Stimulated activated CD4-positive, alpha-beta T cell treated with anti-CD3 and anti-CD28 coated beads, Interleukin-1b, Interleukin-23, amount 100 ng/mL, for 1 hour (primary cell): ENCODE data around the gene RPH3AL.

Source experiments
- DNase-seq, 2 donors: peaks; one replicate each; pipeline ENCODE4 v3.0.0-alpha.2; 2020; ENCODE audit warnings: low read depth in 2 of 2

Gene RPH3AL

DNA sequence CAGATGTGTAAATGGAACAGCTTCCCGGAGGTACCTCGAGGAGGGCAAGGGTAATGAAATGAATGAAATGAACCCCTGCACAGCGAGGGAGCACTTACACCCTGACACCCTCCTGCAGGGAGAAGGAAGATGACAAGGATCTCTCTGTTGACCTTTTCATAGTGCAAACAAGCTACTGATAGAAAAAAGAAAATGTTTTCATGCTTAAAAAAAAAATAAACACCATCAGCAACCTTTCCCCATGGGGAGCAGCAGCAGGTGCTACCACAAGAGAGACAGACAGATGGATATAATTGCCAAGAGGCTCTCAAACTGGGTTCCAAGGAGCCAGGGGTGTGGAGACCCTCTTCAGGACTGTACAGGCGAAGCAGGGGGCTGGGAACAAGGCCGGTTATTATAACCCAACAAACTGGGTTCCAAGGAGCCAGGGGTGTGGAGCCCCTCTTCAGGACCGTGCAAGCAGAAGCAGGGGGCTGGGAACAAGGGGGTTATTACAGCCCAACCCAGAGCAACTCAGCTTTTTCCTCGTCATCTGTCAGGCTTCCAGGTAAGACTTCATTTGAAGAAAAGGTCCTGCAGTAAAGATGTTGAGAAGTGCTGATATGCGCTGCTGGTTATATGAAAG lies 718 bp upstream of the RPH3AL start:
- DNase-seq = no peak

DNA sequence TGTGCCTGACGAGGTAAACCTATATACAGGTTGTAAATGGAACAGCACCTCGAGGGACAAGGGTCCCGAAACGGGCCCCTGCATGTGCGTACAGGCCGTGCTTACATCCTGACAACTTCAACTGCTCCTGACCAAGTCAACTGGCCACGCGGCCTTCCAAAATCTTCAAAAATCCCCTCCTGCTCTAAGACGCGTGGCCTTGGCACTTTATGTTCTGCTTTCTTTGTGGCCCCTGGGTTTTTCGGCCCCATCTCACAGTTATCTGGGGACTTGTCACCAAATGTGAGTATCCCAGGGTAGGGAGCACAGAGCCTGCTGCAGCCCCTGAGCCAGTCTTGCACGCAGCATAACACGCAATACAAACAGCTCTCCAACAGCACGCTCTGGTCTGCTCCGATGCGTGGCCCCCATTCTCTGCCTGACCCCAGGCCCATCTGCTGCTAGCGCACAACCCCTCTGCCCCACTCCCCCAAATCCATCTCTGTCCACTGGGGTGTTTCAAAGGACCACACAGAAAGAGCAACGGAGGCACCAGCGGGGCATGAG lies 659 bp downstream of the RPH3AL start:
- DNase-seq = no peak

DNA sequence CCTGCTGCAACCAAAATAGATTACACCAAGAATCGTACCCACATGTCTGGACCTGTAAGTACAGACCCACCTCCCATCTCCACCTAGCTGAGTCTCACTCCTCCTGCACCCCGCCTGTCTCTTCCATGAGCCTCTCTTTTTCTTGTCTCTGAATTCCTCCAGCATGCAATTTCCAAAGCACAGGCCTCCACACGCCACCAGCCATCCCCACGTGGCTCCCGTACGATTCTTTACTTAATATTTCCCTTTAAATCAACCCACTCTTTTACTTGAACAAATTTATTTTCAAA lies 1.2 kb downstream of the RPH3AL start:
- no peak for DNase-seq

DNA sequence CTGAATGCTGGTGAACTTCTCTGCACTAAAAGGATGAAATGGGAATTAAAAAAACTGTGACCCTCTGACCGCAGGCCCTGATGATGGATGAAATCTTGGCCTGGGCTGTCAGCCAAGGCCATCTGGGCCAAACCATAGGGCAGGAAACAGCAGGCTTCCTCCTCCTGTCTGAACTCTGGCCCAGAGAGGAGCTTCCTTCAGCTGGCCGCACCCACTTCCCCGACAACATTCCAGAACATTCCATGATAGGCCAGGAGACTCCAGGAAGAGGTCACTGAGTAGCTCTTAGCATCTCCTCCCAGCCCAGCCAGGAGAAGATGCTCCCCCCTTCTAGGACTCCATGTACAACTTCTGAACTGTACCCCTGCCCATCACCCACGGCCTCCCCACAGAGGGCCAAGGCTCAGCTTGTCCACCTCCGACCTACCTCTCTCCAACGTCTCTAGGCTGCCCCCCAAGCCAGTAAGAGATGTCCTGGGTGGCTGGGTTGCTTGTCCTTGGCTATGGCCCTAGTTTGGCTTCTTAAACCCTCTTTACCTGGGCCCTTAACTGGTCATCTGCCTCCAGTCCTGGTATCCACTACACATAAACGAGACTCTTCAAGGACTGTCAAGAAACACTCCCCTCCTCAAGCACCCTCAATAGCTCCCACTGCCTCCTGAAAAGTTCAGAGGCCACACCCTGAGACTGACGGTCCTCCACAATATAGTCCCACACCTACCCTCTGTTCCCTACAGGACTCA lies 1.7 kb downstream of the RPH3AL start:
- DNase-seq = no peak

DNA sequence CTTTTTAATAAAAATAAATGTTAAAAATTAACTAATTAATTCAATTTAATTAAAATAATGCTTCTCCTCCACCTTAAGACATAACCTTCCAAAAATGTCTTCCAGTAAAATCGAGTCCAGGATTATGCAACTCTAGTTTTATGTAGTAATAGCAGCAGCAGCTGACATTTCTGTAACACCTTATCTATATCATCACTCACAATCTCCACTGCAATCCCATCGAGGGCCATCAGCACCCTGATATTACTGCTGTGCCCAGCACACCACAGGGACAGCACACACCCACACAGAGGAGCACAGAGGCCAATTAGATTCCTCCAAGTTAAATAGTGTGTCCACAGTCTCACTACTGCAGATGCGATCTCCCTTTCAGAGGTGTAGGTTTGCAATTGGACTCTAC lies 2.9 kb downstream of the RPH3AL start:
- DNase-seq = no peak

DNA sequence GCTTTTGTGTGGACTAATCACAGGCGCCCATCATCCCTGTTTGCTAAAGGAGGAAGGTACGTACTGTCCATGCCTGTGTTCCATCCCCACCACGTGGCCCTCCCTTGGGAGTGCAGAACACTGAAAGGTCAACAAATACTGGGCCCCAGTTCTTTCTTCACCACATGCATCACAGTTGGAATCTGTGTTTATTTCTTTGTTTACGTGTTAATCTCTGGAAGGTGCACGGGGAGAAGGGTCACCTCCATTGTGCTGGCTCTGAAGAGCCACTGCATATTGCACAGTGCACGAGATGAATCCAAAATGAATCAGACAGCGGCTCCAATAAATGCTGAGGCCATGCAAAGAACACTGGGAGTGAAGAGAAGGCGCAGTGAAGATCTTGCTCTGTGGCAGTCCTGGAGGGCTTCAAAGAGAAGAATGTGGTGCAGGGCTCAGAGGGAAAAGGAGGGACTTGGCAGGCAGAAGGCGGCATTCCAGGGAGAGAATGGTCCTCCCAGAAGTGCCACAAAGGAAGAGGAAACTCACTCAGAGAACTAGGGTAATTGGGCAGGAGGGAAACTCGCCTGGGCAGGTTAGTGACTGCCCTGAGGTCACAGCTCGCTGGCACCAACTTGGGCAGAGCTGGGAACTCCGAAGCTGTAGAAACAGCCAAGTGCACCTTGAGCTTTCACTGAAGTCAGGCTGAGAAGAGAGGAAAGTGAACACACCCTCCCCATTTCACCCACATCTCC lies 3.7 kb downstream of the RPH3AL start:
- no peak for DNase-seq

DNA sequence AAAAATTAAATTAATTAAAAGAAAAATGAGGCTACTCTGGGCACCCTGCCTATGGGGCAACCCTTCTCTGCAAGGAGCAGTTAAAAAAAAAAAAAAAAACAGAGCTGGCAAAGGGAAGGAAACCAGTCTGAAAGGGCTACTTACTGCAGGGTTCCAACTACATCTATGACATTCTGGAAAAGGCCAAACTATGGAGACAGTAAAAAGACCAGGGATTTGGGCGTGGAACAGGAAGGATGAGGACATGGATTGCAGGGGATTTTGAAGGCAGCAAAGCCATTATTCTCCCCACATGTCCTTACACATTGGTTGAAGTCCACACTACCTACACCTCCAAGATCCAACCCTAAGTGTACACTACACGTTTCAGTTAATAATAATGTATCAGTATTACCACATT lies 4.6 kb downstream of the RPH3AL start:
- DNase-seq = no peak

DNA sequence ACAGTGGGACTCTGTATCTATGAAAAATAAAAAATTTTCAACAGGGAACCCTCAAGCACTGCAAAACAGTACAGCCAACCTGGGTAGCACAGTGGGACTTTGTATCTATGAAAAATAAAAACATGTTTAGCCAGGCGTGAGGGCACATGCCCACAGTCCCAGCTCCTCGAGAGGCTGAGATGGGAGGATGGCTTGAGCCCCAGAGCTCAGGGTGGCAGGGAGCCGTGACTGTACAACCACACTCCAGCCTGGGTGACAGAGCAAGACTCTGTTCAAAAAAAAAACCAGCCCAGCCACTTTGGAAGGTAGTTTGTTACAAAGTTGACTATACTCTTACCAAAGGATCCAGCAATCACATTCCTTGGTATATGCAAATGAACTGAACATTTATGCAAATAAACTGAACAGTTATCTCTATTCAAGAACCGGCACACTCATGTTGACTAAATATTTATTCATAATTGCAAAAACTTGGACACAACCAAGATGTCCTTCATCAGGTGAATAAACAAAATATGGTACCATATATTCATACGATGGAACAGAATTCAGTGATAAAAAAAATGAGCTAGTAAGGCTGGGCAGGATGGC lies 5.2 kb downstream of the RPH3AL start:
- DNase-seq = no peak

DNA sequence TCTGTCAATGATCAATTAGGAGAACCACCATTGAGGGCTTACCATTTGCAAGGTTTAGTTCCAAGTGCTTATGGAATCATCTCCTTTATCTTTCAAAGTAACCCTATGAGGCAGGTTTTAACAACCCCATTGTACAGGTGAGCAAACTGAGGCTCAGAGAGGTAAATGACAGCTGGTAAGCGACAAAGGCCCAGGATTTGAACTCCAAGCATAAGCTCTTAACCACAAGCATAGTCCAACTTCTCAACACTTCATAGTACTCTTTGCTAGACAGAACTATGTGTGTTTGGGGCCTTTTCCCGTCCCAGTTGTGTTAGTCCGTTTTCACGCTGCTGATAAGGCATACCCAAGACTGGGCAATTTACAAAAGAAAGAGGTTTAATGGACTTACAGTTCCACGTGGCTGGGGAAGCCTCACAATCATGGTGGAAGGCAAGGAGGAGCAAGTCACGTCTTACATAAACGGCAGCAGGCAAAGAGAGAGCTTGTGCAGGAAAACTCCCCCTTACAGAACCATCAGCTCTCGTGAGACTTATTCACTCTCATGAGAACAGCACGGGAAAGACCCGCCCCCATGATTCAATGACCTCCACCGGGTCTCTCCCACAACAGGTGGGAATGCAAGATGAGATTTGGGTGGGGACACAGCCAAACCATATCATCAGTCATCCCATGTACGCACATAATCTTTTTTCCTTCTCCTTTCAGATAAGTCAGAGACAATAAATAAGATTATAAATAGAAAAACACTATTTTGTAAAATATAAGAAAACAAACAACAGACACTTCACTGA lies 6.4 kb downstream of the RPH3AL start:
- no peak for DNase-seq

DNA sequence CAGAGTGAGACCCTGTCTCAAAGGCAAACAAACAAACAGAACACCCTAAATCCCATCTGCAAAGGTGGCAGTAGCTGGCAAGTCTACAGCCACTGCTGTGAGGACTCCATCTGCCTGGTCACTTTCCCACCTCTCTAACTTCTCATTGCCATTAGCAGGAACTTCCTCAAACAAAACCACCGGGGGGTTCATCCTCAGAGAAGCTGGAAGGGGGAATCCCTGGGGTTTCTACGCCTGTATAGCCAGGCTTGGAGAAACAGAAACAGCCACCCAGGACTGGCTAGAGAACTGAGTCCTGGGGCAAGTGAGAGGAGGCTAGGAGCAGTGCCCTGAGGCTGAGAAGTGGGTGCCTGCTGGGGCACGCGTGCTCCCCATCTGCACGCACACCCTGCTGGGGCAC lies 7.3 kb downstream of the RPH3AL start:
- no peak for DNase-seq

DNA sequence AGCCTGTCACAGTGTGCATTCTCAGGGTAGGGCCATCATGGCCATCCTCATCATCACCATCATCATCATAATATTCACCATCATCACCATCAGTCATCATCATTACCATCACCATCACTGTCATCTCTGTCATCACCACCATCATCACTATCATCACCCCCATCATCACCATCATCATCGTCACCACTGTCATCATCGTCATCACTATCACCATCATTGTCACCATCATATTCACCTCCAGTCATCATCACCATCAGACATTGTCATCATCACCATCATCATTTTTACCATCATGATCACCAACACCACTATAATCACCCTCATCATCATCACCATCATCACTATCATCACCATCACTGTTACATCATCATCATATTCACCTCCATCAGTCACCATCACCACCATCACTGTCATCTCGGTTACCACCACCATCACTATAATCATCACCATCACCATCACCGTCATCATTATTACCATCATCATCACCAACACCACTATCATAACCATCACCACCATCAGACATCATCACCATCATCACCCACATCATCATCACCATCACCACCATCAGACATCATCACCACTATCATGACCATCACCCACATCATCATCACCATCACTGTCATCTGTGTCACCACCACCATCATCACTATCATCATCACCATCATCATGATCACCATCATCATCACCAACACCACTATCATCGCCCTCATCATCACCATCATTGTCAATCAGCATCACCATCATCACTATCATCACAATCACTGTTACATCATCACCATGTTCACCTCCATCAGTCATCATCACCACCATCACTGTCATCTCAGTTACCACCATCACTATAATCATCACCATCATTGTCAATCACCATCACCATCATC lies 8.5 kb downstream of the RPH3AL start:
- DNase-seq = no peak

DNA sequence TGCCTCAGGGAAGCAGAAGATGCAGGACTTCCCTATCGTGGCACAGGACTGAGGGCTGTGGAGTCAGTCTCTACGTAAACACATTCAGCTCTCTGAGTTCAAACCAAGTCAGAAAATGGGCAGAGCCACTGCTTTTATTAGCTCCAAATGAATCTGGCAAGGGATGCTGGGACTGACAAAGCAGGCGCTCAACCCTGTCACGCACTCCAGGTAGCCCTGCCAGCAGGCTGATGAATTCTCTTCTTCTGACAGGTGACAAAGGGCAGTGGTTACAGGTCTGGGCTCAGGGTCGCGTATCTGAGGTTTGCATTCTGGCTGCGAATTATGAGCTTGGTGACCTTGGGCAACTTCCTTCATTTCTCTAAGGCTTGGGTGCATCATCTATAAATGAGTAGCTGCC lies 9.4 kb downstream of the RPH3AL start:
- no peak for DNase-seq

DNA sequence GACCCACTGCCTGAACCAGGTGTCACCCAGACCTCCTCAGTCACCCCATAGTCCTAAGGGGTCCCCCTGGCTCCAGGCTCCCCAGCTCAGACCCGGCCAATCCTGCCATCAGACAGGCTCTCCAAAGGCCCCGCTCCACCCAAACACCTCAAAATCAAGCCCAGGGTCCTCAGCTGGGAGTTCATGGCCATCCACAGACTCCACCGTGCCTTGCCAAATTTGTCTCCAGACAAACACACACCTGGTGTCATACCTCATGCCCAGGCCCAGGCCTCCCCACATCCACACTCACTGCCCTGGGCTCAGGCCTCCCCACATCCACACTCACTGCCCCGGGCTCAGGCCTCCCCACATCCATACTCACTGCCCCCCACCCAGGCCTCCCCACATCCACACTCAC lies 12.5 kb downstream of the RPH3AL start:
- no peak for DNase-seq

DNA sequence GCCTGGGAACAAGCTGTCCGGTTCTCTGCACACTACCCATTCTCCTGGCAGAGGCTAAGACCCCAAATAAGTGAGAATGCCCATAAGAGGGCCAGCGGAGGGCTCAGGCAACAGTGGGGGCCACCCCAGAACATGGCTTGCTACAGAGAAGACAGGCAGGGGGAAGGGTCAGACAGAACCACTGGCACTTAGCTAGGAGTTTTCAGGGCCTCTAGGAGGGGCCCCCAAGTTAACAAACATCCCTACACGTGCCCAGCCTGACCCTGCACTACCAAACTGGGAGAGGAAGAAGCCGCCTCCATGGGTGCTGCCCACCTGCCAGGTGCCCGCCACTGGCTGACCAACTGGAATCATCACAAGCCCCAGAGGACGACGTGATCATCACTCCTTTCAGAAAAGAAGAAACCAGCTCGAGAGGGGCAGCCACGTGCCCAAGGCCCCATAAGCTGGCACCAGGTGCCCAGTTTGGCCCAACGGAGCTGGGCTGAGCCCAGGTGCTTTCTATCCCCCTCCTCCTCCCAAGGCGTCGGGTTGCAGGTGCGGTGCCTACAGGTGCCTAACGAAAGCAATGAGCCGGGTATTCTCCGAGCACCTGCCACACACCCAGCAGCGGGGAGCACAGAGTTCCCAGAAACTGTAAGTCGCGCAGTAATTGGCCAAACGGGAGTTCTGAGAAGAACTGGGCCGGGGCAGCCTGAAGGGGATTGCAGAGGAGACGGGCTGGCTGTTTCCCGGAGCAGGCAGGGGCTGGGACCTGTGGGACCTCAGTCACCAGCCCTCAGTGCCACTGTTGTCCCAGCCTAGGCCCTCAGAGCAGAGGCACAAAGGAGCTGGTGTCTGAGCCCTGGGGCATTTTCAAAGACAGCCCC lies 13.2 kb downstream of the RPH3AL start:
- no peak for DNase-seq

DNA sequence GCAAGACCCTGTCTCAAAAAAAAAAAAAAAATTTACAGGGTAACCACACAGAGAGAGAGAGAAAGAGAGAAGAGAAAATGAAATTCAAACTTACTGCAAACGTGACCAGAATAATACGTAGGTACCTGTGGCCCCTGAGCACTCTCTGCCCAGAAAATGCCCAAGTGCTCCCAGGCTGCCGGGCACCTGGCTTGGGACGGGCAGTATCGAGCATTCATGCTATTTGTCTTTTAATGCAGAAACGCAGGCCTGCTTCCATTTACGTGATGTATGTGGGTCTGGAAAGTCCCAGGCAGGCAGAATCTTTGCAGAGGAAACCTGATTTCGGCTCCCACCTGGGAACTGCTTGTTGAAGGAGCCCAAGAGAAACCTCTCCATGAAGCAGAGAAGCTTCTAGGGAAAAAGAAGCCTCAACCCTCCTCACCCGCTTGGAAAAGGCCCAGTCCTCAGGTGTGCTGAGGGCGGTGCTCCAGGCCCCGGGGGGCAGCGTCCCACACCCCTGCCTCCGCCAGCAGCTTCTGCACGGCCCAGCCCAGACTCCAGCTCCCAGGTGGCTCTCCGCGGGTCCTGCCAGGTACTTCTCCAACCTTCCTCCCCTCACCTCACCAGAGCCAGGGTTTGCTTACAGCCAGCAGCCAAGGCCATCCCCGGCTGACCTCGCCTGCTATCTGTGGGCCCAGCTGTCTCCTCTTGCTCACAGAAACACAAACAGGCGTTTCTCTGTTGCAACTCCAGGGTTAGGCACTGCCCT lies 14.0 kb downstream of the RPH3AL start:
- DNase-seq = no peak

DNA sequence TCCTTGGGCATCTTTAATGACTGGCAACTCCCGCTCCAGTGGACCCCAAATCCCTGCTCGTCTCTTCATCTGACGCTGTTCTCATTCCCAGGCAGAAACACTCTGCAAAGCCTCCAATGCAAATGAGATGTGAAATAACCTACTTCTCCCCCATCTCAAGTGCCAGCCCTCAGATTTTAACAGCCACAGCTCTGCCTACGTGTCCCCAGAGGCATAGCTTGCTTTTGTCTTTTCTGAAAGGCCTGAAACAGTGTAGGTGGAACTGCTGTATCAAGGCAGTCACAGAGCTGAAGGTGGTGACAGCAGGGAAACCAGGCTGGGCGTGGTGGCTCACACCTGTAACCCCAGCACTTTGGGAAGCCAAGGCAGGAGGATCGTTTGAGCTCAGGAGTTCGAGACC lies 14.7 kb downstream of the RPH3AL start:
- no peak for DNase-seq

DNA sequence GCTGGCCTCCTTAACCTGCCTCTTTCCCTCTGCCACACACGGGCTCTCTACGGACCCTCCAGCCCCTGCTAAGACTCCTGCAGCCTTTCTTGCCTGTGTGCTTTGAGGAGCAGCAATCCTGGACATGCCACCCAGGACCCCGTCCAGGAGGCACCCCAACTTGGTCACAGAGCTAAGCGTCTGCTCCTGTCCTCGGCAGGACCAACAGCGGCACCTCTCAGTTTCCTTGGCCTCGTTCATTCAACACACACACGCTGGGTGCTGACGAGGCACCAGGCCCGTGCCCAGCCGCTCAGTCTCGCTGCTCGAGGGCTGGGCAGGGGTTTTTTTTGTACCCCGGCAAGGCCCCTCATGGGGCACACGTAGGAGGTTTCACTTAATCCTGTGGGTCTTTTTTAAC lies 15.2 kb downstream of the RPH3AL start:
- no peak for DNase-seq

DNA sequence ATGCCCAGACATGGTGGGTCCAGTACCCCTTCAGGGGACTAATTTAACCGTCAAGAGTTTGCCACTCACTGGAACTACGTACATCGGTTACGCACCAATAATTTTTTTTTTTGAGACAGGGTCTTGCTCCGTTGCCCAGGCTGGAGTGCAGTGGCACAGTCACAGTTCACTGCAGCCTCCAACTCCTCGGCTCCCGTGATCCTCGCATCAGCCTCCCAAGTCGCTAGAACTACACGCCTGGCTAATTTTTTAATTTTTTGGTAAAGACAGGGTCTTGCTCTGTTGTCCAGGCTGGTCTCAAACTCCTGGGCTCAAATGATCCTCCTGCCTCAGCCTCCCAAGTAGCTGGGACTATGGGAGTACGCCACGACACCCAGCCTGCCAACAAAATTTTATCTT lies 15.6 kb downstream of the RPH3AL start:
- DNase-seq = no peak
